HEK293T (cell line): ENCODE data around the gene RBM10.

Source experiments
- BHLHE40 ChIP-seq: fragments of 450-650 bp; IDR thresholded peaks from 2 replicates; pipeline ENCODE4 v1.6.1; 2016; ENCODE audit warnings: mild to moderate bottlenecking, moderate library complexity, borderline replicate concordance
- FOXA1 ChIP-seq: fragments of 450-650 bp; IDR thresholded peaks from 2 replicates; pipeline ENCODE4 v1.6.1; 2016; ENCODE audit warnings: mild to moderate bottlenecking
- FOXK2 ChIP-seq: fragments of 450-650 bp; IDR thresholded peaks from 2 replicates; pipeline ENCODE4 v1.6.1; 2016; ENCODE audit warnings: mild to moderate bottlenecking
- FOXM1 ChIP-seq: fragments of 450-650 bp; IDR thresholded peaks from 2 replicates; pipeline ENCODE4 v1.6.1; 2017; ENCODE audit warnings: mild to moderate bottlenecking, borderline replicate concordance
- LEF1 ChIP-seq: fragments of 450-650 bp; IDR thresholded peaks from 2 replicates; pipeline ENCODE4 v1.6.1; 2017; ENCODE audit warnings: mild to moderate bottlenecking, borderline replicate concordance
- NFRKB ChIP-seq: fragments of 450-650 bp; IDR thresholded peaks from 2 replicates; pipeline ENCODE4 v1.6.1; 2016; ENCODE audit warnings: mild to moderate bottlenecking, moderate library complexity
- PKNOX1 ChIP-seq: fragments of 450-650 bp; IDR thresholded peaks from 2 replicates; pipeline ENCODE4 v1.6.1; 2016
- SP1 ChIP-seq: fragments of 450-650 bp; IDR thresholded peaks from 2 replicates; pipeline ENCODE4 v1.6.1; 2017
- ZNF384 ChIP-seq: fragments of 450-650 bp; IDR thresholded peaks from 2 replicates; pipeline ENCODE4 v1.6.1; 2016

- no peak for TF ChIP-seq ZNF384
- TF ChIP-seq BHLHE40: no peak
- no peak for TF ChIP-seq FOXA1
- no peak for TF ChIP-seq SP1
- no peak for TF ChIP-seq FOXK2
- TF ChIP-seq PKNOX1: no peak
- no peak for TF ChIP-seq LEF1
- TF ChIP-seq FOXM1: no peak
- TF ChIP-seq NFRKB: no peak
Observed at GRCh38 chrX:47235691-47236103, 90.7 kb downstream of the RBM10 start.
